A673 (cell line): Measurements from ENCODE around the gene TNNT1. TPM values are rescaled to one million over a fixed set of nuclear protein-coding genes. Genes with fewer than 3 reads are reported as not detected.
A peak's percentile ranks its signal among the peaks of the same experiment; 100 is the strongest.

Experiments used
- Bru-seq: library from RNA; stranded (reverse); fragments of 400-500 nt; gene quantifications from one replicate; lab custom pipeline; 2021; lab: Mats Ljungman, UMichigan
- BruChase-seq, 2 experiments: library from RNA; stranded (reverse); fragments of 400-500 nt; gene quantifications; one replicate each; lab custom pipeline; 2021; lab: Mats Ljungman, UMichigan
- BruUV-seq: library from RNA; stranded (reverse); fragments of 400-500 nt; replicated peaks from 2 replicates; lab custom pipeline; 2021; lab: Mats Ljungman, UMichigan
- CTCF ChIA-PET: fragments of 300-600 bp; sonication (Branson Sonifier 250); formaldehyde crosslinking; loops from one replicate; lab custom pipeline; 2022; ENCODE audit warnings: antibody characterized with exemption; lab: Charles Lee
- POLR2A ChIA-PET: fragments of 300-600 bp; sonication (Branson Sonifier 250); formaldehyde crosslinking; loops from one replicate; lab custom pipeline; 2022; ENCODE audit warnings: antibody characterized with exemption; ENCODE audit not compliant: low non-redundant PET; lab: Charles Lee
- DNase-seq: peaks from one replicate; pipeline ENCODE4 v3.0.0-alpha.2; 2015; ENCODE audit warnings: low spot score
- H3K27ac ChIP-seq: fragments of 200-600 bp; sonication (generic); 2 replicates; pipeline ENCODE4 v1.5.1; 2016; ENCODE audit warnings: mixed run types, low read depth, mild to moderate bottlenecking, mixed read lengths, antibody characterized with exemption, low read length; ENCODE audit not compliant: poor library complexity, severe bottlenecking
- H3K27me3 ChIP-seq: fragments of 200-600 bp; sonication (generic); replicated peaks from 2 replicates; pipeline ENCODE4 v1.6.1; 2017; ENCODE audit warnings: mixed run types, low read depth, mild to moderate bottlenecking, mixed read lengths, antibody characterized with exemption, low read length; ENCODE audit not compliant: insufficient read depth, poor library complexity
- H3K36me3 ChIP-seq: fragments of 200-600 bp; sonication (generic); 2 replicates; pipeline ENCODE4 v1.6.1; 2016; ENCODE audit warnings: mixed run types, mild to moderate bottlenecking, mixed read lengths, antibody characterized with exemption, low read length; ENCODE audit not compliant: insufficient read depth, poor library complexity, severe bottlenecking
- H3K4me1 ChIP-seq: fragments of 200-600 bp; sonication (generic); 2 replicates; pipeline ENCODE4 v1.6.1; 2017; ENCODE audit warnings: mixed run types, mild to moderate bottlenecking, mixed read lengths, antibody characterized with exemption, low read length; ENCODE audit not compliant: insufficient read depth, poor library complexity, severe bottlenecking
- H3K4me3 ChIP-seq: fragments of 200-600 bp; sonication (generic); 2 replicates; pipeline ENCODE4 v1.5.1; 2016; ENCODE audit warnings: low read depth, mixed run types, mild to moderate bottlenecking, mixed read lengths, low read length; ENCODE audit not compliant: poor library complexity, severe bottlenecking
- H3K9me3 ChIP-seq: fragments of 200-600 bp; sonication (generic); 2 replicates; pipeline ENCODE4 v1.6.1; 2016; ENCODE audit warnings: mixed run types, low read depth, mild to moderate bottlenecking, mixed read lengths, antibody characterized with exemption, low read length; ENCODE audit not compliant: poor library complexity, severe bottlenecking
- CTCF ChIP-seq: fragments of 300-800, 200-600 bp; sonication (generic); conservative IDR thresholded peaks from 2 replicates; pipeline ENCODE4 v1.5.1; 2017; ENCODE audit warnings: low read depth, mild to moderate bottlenecking, antibody characterized with exemption, low read length, moderate library complexity, mixed read lengths
- EZH2 ChIP-seq: fragments of 200-600 bp; sonication (generic); IDR thresholded peaks from 2 replicates; pipeline ENCODE4 v1.6.1; 2017; ENCODE audit warnings: borderline replicate concordance, low read depth, mild to moderate bottlenecking, mixed read lengths, antibody characterized with exemption, low read length; ENCODE audit not compliant: poor library complexity, severe bottlenecking
- intact Hi-C: fragments of 100-400 bp; cut with micrococcal nuclease; formaldehyde crosslinking; loops from one replicate; pipeline ENCODE4 v1.10.0; 2022; ENCODE audit not compliant: unreplicated experiment
- long read RNA-seq: library from polyadenylated mRNA; stranded (forward); transcript quantifications from one replicate; pipeline ENCODE4 v2.0.0, GENCODE V29; 2022
- total RNA-seq: library from RNA; stranded (reverse); gene quantifications from 2 replicates; pipeline ENCODE4 v1.2.3, GENCODE V29; 2021

The TNNT1 gene
- total RNA-seq (37.6 and 54.3 TPM in 2 replicates), Bru-seq, nascent RNA (percentile 43 among the genes with signal in this experiment), BruChase-seq, experiment 1, labeled RNA remaining after a 2-hour chase (percentile 50 among the genes with signal in this experiment), BruChase-seq, experiment 2, labeled RNA remaining after a 6-hour chase (percentile 58 among the genes with signal in this experiment)
- long read RNA-seq, transcript TNNT1-204 (10 exons, 995 nt): major isoform, 15 of 176 reads
- long read RNA-seq, partial matches to known transcripts: 97 of 176 reads
- long read RNA-seq, other reads (novel, unspliced or antisense): 61 of 176 reads

GRCh38 chr19:55149078-55150003 is at the start of gene TNNT1:
TSS of gene TNNT1 (minus strand) at chr19:55149206. CDS start at chr19:55147157, 2,049 bp downstream.
- no peaks in the 10 kb centered on the region for H3K9me3 ChIP-seq
- DNase-seq: peak; percentile 56
- CTCF ChIA-PET: no interaction called here
- TF ChIP-seq CTCF: no peak
- TF ChIP-seq EZH2: no peak
- intact Hi-C loops: no loop called here
- no peaks in the 10 kb centered on the region for H3K36me3 ChIP-seq
- POLR2A ChIA-PET: interaction anchor here (0.7 kb wide), 1 partner anchor 15 kb away, joined by 4 read pairs; no protein-coding TSS in a partner anchor
- no peak within 1 kb of the TSS for H3K4me3 ChIP-seq
- no peaks in the 10 kb centered on the region for H3K27me3 ChIP-seq
- peaks cover 27% of the 10 kb centered on the region for H3K4me1 ChIP-seq
- H3K27ac ChIP-seq: no peak within 1 kb of the TSS
- BruUV-seq: no TSS peak

GRCh38 chr19:55198651-55199050 is 49.6 kb upstream of the TNNT1 start:
- TF ChIP-seq EZH2 (no peak), CTCF (no peak)
- H3K27ac ChIP-seq: no peak overlapping the region
- intact Hi-C loops: no loop called here
- CTCF ChIA-PET: no interaction called here
- H3K36me3 ChIP-seq: no peaks in the 10 kb centered on the region
- H3K9me3 ChIP-seq: no peaks in the 10 kb centered on the region
- POLR2A ChIA-PET: interaction anchor here (0.7 kb wide), 1 partner anchor 431 kb away, joined by 4 read pairs; no protein-coding TSS in a partner anchor
- no TSS peak for BruUV-seq
- DNase-seq: no peak
- H3K4me3 ChIP-seq: no peak overlapping the region
- H3K4me1 ChIP-seq: no peaks in the 10 kb centered on the region
- H3K27me3 ChIP-seq: no peaks in the 10 kb centered on the region

- H3K27ac ChIP-seq: no peak overlapping the region
- no peaks in the 10 kb centered on the region for H3K36me3 ChIP-seq
- ChIA-PET CTCF (interaction anchor here (0.6 kb wide), 1 partner anchor 32 kb away, joined by 3 read pairs; no protein-coding TSS in a partner anchor), POLR2A (no interaction called here)
- no peaks in the 10 kb centered on the region for H3K27me3 ChIP-seq
- no peaks in the 10 kb centered on the region for H3K4me1 ChIP-seq
- TF ChIP-seq CTCF: no peak
- TF ChIP-seq EZH2: no peak
- intact Hi-C loops: no loop called here
- no peak overlapping the region for H3K4me3 ChIP-seq
- BruUV-seq: no TSS peak
- DNase-seq: peak; percentile 59
- no peaks in the 10 kb centered on the region for H3K9me3 ChIP-seq
Measured at GRCh38 chr19:55197528-55197927, 48.5 kb upstream of the TNNT1 start.
